ENCODE results near the gene GAGE12F. TPM values are rescaled to one million over a fixed set of nuclear protein-coding genes. Genes with fewer than 3 reads are reported as not detected.
"Not testable (repeated sequence)": the region's sequence is repeated elsewhere in the genome, so short reads cannot be mapped to it uniquely, and the experiment has no call there.

GAGE12F gene, protein sequence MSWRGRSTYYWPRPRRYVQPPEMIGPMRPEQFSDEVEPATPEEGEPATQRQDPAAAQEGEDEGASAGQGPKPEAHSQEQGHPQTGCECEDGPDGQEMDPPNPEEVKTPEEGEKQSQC
- not detected for polyA plus RNA-seq (2013, experiment 1 of 2; ENCODE audit: insufficient read length)
- not detected for polyA plus RNA-seq (2013, experiment 2 of 2; ENCODE audit: insufficient read length)

DNA sequence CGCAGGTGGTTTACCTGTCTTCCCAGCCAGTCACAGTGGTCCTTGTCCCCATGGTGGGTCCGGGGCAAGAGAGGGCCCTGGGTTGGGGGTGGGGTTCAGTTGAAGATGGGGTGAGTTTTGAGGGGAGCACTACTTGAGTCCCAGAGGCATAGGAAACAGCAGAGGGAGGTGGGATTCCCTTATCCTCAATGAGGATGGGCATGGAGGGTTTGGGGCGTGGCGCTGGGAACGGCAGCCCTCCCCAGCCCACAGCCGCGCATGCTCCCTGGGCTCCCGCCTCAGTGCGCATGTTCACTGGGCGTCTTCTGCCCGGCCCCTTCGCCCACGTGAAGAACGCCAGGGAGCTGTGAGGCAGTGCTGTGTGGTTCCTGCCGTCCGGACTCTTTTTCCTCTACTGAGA, at the start of gene GAGE12F:
GAGE12F (plus strand) TSS at position 301 of the 400 bp plus-strand sequence. CDS start 1,155 bp downstream, outside the sequence.
- DNase-seq: not testable (repeated sequence)

DNA sequence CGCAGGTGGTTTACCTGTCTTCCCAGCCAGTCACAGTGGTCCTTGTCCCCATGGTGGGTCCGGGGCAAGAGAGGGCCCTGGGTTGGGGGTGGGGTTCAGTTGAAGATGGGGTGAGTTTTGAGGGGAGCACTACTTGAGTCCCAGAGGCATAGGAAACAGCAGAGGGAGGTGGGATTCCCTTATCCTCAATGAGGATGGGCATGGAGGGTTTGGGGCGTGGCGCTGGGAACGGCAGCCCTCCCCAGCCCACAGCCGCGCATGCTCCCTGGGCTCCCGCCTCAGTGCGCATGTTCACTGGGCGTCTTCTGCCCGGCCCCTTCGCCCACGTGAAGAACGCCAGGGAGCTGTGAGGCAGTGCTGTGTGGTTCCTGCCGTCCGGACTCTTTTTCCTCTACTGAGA, 28.8 kb upstream of the GAGE12F start, which contains the start of gene GAGE12C:
GAGE12C (plus strand) TSS at position 301 of the 400 bp plus-strand sequence. CDS start 1,155 bp downstream, outside the sequence.
- DNase-seq: not testable (repeated sequence)

DNA sequence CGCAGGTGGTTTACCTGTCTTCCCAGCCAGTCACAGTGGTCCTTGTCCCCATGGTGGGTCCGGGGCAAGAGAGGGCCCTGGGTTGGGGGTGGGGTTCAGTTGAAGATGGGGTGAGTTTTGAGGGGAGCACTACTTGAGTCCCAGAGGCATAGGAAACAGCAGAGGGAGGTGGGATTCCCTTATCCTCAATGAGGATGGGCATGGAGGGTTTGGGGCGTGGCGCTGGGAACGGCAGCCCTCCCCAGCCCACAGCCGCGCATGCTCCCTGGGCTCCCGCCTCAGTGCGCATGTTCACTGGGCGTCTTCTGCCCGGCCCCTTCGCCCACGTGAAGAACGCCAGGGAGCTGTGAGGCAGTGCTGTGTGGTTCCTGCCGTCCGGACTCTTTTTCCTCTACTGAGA, 19.2 kb upstream of the GAGE12F start, which contains the start of gene GAGE12D:
GAGE12D (plus strand) TSS at position 301 of the 400 bp plus-strand sequence. CDS start 1,155 bp downstream, outside the sequence.
- not testable (repeated sequence) for DNase-seq

DNA sequence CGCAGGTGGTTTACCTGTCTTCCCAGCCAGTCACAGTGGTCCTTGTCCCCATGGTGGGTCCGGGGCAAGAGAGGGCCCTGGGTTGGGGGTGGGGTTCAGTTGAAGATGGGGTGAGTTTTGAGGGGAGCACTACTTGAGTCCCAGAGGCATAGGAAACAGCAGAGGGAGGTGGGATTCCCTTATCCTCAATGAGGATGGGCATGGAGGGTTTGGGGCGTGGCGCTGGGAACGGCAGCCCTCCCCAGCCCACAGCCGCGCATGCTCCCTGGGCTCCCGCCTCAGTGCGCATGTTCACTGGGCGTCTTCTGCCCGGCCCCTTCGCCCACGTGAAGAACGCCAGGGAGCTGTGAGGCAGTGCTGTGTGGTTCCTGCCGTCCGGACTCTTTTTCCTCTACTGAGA, 9.7 kb upstream of the GAGE12F start, which contains the start of gene GAGE12E:
GAGE12E (plus strand) TSS at position 301 of the 400 bp plus-strand sequence. CDS start 1,155 bp downstream, outside the sequence.
- not testable (repeated sequence) for DNase-seq

DNA sequence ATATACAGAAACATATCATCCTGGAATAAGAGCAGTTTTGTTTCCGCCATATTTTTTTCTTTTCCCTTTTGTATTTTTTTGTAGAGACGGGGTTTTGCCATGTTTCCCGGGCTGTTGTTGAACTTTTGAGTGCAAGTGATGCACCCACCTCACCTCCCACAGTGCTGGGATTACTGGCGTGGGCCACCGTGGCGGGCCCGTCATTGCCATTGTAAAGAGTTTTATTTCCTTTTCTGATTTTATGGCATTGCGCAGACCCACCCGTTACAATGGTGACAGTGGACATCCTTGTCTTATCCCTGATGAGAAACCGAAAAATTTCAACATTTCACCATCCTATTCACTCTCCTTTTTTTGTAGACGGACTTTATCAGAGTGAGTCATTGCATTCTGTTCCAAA, 8.1 kb downstream of the GAGE12F start:
- DNase-seq: not testable (repeated sequence)

DNA sequence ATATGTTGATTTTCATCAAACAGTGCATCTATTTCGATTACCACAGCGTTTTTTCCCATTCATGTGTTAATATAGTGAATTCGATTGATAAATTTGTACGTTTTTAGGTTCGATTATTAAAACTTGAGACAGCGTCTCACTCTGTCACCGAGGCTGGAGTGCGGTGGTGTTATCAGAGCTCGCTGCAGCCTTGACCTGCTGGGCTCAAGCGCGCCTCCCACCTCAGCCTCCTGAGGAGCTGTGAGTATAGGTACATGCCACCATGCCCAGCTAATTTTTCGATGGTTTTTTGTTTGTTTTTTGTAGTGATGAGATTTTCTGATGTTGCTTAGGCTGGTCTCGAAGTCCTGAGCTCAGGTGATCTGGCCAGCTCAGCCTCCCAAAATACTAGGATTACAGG, 8.5 kb downstream of the GAGE12F start:
- not testable (repeated sequence) for DNase-seq

DNA sequence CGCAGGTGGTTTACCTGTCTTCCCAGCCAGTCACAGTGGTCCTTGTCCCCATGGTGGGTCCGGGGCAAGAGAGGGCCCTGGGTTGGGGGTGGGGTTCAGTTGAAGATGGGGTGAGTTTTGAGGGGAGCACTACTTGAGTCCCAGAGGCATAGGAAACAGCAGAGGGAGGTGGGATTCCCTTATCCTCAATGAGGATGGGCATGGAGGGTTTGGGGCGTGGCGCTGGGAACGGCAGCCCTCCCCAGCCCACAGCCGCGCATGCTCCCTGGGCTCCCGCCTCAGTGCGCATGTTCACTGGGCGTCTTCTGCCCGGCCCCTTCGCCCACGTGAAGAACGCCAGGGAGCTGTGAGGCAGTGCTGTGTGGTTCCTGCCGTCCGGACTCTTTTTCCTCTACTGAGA, 9.5 kb downstream of the GAGE12F start, which contains the start of gene GAGE12G:
GAGE12G (plus strand) TSS at position 301 of the 400 bp plus-strand sequence. CDS start 1,155 bp downstream, outside the sequence.
- not testable (repeated sequence) for DNase-seq

DNA sequence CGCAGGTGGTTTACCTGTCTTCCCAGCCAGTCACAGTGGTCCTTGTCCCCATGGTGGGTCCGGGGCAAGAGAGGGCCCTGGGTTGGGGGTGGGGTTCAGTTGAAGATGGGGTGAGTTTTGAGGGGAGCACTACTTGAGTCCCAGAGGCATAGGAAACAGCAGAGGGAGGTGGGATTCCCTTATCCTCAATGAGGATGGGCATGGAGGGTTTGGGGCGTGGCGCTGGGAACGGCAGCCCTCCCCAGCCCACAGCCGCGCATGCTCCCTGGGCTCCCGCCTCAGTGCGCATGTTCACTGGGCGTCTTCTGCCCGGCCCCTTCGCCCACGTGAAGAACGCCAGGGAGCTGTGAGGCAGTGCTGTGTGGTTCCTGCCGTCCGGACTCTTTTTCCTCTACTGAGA, 19.0 kb downstream of the GAGE12F start, which contains the start of gene GAGE12H:
GAGE12H (plus strand) TSS at position 301 of the 400 bp plus-strand sequence. CDS start 1,155 bp downstream, outside the sequence.
- not testable (repeated sequence) for DNase-seq

DNA sequence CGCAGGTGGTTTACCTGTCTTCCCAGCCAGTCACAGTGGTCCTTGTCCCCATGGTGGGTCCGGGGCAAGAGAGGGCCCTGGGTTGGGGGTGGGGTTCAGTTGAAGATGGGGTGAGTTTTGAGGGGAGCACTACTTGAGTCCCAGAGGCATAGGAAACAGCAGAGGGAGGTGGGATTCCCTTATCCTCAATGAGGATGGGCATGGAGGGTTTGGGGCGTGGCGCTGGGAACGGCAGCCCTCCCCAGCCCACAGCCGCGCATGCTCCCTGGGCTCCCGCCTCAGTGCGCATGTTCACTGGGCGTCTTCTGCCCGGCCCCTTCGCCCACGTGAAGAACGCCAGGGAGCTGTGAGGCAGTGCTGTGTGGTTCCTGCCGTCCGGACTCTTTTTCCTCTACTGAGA, 28.6 kb downstream of the GAGE12F start, which contains the start of gene GAGE2A:
GAGE2A (plus strand) TSS at position 301 of the 400 bp plus-strand sequence. CDS start 1,155 bp downstream, outside the sequence.
- not testable (repeated sequence) for DNase-seq

DNA sequence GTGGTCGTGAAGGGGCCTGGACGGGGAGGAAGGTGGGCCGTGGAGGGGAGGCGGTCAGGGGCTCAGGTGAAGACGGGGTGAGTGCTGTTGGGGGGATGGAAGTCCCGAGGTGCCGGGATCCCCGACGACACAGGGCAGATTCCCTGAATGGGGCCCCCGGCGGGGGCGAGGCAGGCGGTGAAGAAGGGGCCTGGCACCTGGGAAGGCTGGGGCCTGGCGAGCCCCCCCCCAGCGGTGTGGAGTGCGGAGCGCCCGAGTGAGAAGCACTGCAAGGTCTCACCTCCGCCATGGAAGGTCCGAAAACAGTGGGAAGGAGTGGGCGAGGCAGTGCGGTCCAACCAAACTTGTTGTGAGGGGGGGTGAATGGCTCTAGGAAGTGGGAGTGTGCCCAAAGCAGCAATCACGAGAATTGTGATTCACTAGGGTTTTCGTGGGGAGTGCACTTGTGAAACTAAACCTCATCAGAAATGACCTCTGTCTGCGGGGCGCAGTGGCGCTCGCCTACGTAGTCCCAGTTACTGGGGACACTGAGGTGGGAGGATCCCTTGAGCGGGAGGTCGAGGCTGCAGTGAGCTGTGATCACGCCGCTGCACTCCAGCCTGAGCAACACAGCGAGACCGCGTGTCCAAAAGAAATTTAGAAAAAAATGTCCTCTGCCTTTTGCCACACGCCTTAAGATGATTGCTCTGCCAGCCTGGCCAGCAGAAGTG, 29.3 kb downstream of the GAGE12F start:
- not testable (repeated sequence) for DNase-seq

DNA sequence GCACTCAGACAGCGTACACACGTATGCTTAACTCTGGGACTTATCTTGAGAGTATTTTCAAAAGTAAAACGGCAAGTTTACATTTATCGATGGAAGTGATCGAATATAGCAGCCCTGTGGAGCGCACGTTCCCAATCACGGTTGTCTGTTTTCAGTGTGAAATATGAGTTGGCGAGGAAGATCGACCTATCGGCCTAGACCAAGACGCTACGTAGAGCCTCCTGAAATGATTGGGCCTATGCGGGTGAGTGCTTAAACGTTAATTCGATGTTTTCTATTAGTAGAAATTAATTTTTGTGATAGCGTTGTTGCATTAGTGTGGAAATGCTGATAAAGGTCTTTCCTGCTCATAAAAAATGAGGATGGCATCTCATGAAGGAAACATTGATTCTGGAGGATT, 29.8 kb downstream of the GAGE12F start:
- DNase-seq: not testable (repeated sequence)

DNA sequence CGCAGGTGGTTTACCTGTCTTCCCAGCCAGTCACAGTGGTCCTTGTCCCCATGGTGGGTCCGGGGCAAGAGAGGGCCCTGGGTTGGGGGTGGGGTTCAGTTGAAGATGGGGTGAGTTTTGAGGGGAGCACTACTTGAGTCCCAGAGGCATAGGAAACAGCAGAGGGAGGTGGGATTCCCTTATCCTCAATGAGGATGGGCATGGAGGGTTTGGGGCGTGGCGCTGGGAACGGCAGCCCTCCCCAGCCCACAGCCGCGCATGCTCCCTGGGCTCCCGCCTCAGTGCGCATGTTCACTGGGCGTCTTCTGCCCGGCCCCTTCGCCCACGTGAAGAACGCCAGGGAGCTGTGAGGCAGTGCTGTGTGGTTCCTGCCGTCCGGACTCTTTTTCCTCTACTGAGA, 38.1 kb downstream of the GAGE12F start, which contains the start of gene GAGE1:
GAGE1 (plus strand) TSS at position 301 of the 400 bp plus-strand sequence. CDS start 1,155 bp downstream, outside the sequence.
- DNase-seq: not testable (repeated sequence)

DNA sequence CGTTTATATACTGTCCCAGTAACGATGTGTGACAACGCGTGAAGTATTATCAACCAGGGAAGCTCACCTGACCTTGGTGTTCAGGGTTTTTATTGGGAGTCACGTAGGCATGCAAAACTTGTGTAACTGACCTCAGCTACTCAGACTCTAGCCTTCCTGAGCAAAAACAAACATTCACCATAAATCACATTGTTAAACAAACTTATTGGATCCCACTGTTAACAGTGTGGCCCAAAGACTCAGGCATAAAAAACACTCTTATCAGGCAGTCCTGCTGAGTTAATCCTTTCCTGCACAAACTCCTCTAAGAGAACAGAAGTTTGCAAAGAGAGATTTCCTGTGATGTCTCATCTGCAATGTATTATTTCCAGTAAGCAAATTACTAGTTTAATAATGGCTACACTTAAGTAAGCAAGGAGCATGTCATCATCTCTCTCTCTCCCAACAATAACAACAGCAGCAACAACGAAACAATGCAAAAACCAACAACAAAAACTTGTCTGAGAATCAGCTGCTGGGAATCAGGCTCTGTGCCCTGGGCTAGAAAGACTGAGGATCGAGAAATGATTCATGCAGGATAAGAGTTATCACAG, 50.2 kb downstream of the GAGE12F start:
- no peak for DNase-seq
